Panc1 (cell line): ENCODE data around the gene KCNMA1. TPM values are rescaled to one million over a fixed set of nuclear protein-coding genes. Genes with fewer than 3 reads are reported as not detected.

Experiments
- ATAC-seq: fragments of 200-7000 bp; cut with Tn5 transposase; 2 replicates; pipeline ENCODE4 v1.9.1; 2020; ENCODE audit warnings: mild to moderate bottlenecking, moderate library complexity
- BruUV-seq: library from RNA; stranded (reverse); fragments of 400-500 nt; replicated peaks from 2 replicates; lab custom pipeline; 2021; lab: Mats Ljungman, UMichigan
- CTCF ChIA-PET: fragments of 300-600 bp; sonication (Branson Sonifier 250); formaldehyde crosslinking; loops from one replicate; lab custom pipeline; 2022; ENCODE audit warnings: antibody characterized with exemption; lab: Charles Lee
- POLR2A ChIA-PET: fragments of 300-600 bp; sonication (Branson Sonifier 250); formaldehyde crosslinking; loops from one replicate; lab custom pipeline; 2022; ENCODE audit warnings: antibody characterized with exemption; lab: Charles Lee
- DNase-seq: peaks from one replicate; pipeline ENCODE4 v3.0.0-alpha.2; 2010; ENCODE audit warnings: low read depth, low spot score
- H3K27ac ChIP-seq: 2 replicates; pipeline ENCODE4 v1.5.1; 2011; ENCODE audit warnings: mild to moderate bottlenecking, low read length, inconsistent platforms
- H3K27me3 ChIP-seq: fragments of 200-500 bp; sonication (Bioruptor generic); 2 replicates; pipeline ENCODE4 v1.6.0; 2014; ENCODE audit warnings: low read length, inconsistent platforms; ENCODE audit not compliant: control insufficient read depth, insufficient read depth
- H3K36me3 ChIP-seq: fragments of 200-500 bp; sonication (Bioruptor generic); 2 replicates; pipeline ENCODE4 v1.5.1; 2014; ENCODE audit warnings: inconsistent platforms, mild to moderate bottlenecking, low read length, moderate library complexity; ENCODE audit not compliant: control insufficient read depth, insufficient read depth
- H3K4me1 ChIP-seq: 2 replicates; pipeline ENCODE4 v1.5.1; 2011; ENCODE audit warnings: inconsistent platforms, mild to moderate bottlenecking, low read length, moderate library complexity; ENCODE audit not compliant: control insufficient read depth, insufficient read depth
- H3K4me3 ChIP-seq, 2 experiments: 2 replicates each; pipeline ENCODE4 v1.5.1; 2011 to 2012; ENCODE audit warnings: low read depth in 2 of 2, low read length in 2 of 2, mild to moderate bottlenecking in 2 of 2, inconsistent platforms in 1 of 2, moderate library complexity in 1 of 2
- H3K9me3 ChIP-seq: fragments of 200-500 bp; sonication (Bioruptor generic); 2 replicates; pipeline ENCODE4 v1.5.1; 2014; ENCODE audit warnings: low read depth, mild to moderate bottlenecking, inconsistent platforms, low read length, moderate library complexity; ENCODE audit not compliant: control insufficient read depth, insufficient read depth
- POLR2AphosphoS5 ChIP-seq: IDR thresholded peaks from 2 replicates; pipeline ENCODE4 v1.6.1; 2012; ENCODE audit warnings: mild to moderate bottlenecking, low read depth, low read length, moderate library complexity
- SIN3A ChIP-seq: IDR thresholded peaks from 2 replicates; pipeline ENCODE4 v1.6.1; 2012; ENCODE audit warnings: low read depth, mild to moderate bottlenecking, low read length, moderate library complexity, borderline replicate concordance; ENCODE audit not compliant: insufficient read depth
- TCF7L2 ChIP-seq: IDR thresholded peaks from 2 replicates; pipeline ENCODE4 v1.6.1; 2011; ENCODE audit warnings: mild to moderate bottlenecking, low read depth, low read length, inconsistent platforms
- in situ Hi-C: cut with HindIII; loops from 2 replicates; pipeline ENCODE4 v1.10.0; 2016; ENCODE audit warnings: low sequenced_read_pairs, low pct_unique_long_range_greater_than_20kb
- intact Hi-C: fragments of 100-400 bp; cut with micrococcal nuclease; formaldehyde crosslinking; loops from one replicate; pipeline ENCODE4 v1.10.0; 2022; ENCODE audit not compliant: unreplicated experiment
- total RNA-seq: library from RNA; stranded (reverse); gene quantifications from one replicate; pipeline ENCODE4 v1.2.1, GENCODE V29; 2021; ENCODE audit not compliant: unreplicated experiment
- TF ChIP-seq, protein P1 (sequence below): fragments of 450-650 bp; IDR thresholded peaks from 2 replicates; pipeline ENCODE4 v1.5.1; 2017; ENCODE audit warnings: mild to moderate bottlenecking
- TF ChIP-seq, protein P2 (sequence below), 2 experiments: IDR thresholded peaks; 2 replicates each; pipeline ENCODE4 v1.6.1; 2011 to 2012; ENCODE audit warnings: low read depth in 2 of 2, control low read depth in 1 of 2, low read length in 1 of 2, mild to moderate bottlenecking in 1 of 2, moderate library complexity in 1 of 2; ENCODE audit not compliant: insufficient read depth in 1 of 2

KCNMA1 gene
- total RNA-seq, 1 experiment from 2014 or later: 91.9 TPM

- ATAC-seq (no peak), DNase-seq (no peak)
- Histone ChIP-seq H3K4me1 (peaks cover 28% of the 10 kb centered on the region), H3K27me3 (no peaks in the 10 kb centered on the region), H3K27ac (no peak overlapping the region), H3K9me3 (peaks cover 3% of the 10 kb centered on the region; the same call in 1 of the 2 replicates), H3K4me3 (no peak overlapping the region), H3K36me3 (no peaks in the 10 kb centered on the region)
- TF ChIP-seq, protein P1, sequence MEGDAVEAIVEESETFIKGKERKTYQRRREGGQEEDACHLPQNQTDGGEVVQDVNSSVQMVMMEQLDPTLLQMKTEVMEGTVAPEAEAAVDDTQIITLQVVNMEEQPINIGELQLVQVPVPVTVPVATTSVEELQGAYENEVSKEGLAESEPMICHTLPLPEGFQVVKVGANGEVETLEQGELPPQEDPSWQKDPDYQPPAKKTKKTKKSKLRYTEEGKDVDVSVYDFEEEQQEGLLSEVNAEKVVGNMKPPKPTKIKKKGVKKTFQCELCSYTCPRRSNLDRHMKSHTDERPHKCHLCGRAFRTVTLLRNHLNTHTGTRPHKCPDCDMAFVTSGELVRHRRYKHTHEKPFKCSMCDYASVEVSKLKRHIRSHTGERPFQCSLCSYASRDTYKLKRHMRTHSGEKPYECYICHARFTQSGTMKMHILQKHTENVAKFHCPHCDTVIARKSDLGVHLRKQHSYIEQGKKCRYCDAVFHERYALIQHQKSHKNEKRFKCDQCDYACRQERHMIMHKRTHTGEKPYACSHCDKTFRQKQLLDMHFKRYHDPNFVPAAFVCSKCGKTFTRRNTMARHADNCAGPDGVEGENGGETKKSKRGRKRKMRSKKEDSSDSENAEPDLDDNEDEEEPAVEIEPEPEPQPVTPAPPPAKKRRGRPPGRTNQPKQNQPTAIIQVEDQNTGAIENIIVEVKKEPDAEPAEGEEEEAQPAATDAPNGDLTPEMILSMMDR: no peak
- TF ChIP-seq SIN3A (no peak), TCF7L2 (no peak), POLR2AphosphoS5 (no peak)
- TF ChIP-seq, protein P2, sequence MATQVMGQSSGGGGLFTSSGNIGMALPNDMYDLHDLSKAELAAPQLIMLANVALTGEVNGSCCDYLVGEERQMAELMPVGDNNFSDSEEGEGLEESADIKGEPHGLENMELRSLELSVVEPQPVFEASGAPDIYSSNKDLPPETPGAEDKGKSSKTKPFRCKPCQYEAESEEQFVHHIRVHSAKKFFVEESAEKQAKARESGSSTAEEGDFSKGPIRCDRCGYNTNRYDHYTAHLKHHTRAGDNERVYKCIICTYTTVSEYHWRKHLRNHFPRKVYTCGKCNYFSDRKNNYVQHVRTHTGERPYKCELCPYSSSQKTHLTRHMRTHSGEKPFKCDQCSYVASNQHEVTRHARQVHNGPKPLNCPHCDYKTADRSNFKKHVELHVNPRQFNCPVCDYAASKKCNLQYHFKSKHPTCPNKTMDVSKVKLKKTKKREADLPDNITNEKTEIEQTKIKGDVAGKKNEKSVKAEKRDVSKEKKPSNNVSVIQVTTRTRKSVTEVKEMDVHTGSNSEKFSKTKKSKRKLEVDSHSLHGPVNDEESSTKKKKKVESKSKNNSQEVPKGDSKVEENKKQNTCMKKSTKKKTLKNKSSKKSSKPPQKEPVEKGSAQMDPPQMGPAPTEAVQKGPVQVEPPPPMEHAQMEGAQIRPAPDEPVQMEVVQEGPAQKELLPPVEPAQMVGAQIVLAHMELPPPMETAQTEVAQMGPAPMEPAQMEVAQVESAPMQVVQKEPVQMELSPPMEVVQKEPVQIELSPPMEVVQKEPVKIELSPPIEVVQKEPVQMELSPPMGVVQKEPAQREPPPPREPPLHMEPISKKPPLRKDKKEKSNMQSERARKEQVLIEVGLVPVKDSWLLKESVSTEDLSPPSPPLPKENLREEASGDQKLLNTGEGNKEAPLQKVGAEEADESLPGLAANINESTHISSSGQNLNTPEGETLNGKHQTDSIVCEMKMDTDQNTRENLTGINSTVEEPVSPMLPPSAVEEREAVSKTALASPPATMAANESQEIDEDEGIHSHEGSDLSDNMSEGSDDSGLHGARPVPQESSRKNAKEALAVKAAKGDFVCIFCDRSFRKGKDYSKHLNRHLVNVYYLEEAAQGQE (IDR thresholded peaks at IDR 0.05; ENCODE audit: insufficient read depth in 1 of 2, low read depth in 2 of 2, low read length in 1 of 2): no peak
- no TSS peak for BruUV-seq
- intact Hi-C loops: no loop called here
- POLR2A ChIA-PET: interaction anchor here (0.5 kb wide), 1 partner anchor 318 kb away, joined by 4 read pairs; no protein-coding TSS in a partner anchor
- in situ Hi-C loops: no loop called here
- CTCF ChIA-PET: interaction anchor here (1.3 kb wide), 1 partner anchor 86 kb away, joined by 3 read pairs; no protein-coding TSS in a partner anchor
These were observed 330.9 kb downstream of the KCNMA1 start for GRCh38 chr10:77306666-77307065.

- ChIA-PET CTCF (interaction anchor here (1.2 kb wide), 1 partner anchor 132 kb away, joined by 4 read pairs; no protein-coding TSS in a partner anchor), POLR2A (no interaction called here)
- ATAC-seq (peak; percentile 70), DNase-seq (no peak)
- intact Hi-C loops: no loop called here
- TF ChIP-seq SIN3A (no peak), TCF7L2 (peak; percentile 77), POLR2AphosphoS5 (peak; percentile 75)
- TF ChIP-seq, protein P2 (IDR thresholded peaks at IDR 0.05; ENCODE audit: insufficient read depth in 1 of 2, low read depth in 2 of 2, low read length in 1 of 2): no peak
- Histone ChIP-seq H3K36me3 (no peaks in the 10 kb centered on the region), H3K4me3 (no peak overlapping the region), H3K9me3 (peaks cover 3% of the 10 kb centered on the region; the same call in 1 of the 2 replicates), H3K4me1 (peaks cover 28% of the 10 kb centered on the region), H3K27me3 (no peaks in the 10 kb centered on the region), H3K27ac (peak overlapping the region; percentile 36)
- BruUV-seq: no TSS peak
- in situ Hi-C loops: no loop called here
These were observed 331.7 kb downstream of the KCNMA1 start for GRCh38 chr10:77305650-77306632.
